GM12874 (cell line): ENCODE measurements around the gene SSTR3.

Experiments used
- TF ChIP-seq, protein P1 (sequence below): IDR thresholded peaks from 2 replicates; pipeline ENCODE4 v1.5.1; 2011; ENCODE audit warnings: low read depth, mild to moderate bottlenecking, control low read depth, low read length, moderate library complexity; ENCODE audit not compliant: insufficient read depth

SSTR3 gene

DNA sequence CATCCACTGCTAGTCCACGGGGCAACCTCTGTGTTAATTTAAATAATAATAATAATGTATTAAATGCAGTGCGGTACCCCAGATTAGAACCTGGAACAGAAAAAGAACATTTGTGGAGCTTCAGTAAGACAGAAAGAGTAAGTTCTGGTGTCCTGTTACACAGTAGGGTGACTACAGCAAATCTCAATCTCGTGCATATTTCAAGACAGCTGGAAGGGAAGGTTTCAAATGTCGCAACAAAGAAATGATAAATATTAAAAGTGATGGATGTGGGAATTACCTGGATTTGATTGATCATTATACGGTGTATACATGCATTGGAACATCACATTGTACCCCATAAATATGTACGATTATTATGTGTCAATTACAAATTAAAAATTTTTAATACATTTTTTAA lies 33.5 kb upstream of the SSTR3 start:
- TF ChIP-seq, protein P1, sequence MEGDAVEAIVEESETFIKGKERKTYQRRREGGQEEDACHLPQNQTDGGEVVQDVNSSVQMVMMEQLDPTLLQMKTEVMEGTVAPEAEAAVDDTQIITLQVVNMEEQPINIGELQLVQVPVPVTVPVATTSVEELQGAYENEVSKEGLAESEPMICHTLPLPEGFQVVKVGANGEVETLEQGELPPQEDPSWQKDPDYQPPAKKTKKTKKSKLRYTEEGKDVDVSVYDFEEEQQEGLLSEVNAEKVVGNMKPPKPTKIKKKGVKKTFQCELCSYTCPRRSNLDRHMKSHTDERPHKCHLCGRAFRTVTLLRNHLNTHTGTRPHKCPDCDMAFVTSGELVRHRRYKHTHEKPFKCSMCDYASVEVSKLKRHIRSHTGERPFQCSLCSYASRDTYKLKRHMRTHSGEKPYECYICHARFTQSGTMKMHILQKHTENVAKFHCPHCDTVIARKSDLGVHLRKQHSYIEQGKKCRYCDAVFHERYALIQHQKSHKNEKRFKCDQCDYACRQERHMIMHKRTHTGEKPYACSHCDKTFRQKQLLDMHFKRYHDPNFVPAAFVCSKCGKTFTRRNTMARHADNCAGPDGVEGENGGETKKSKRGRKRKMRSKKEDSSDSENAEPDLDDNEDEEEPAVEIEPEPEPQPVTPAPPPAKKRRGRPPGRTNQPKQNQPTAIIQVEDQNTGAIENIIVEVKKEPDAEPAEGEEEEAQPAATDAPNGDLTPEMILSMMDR: no peak

DNA sequence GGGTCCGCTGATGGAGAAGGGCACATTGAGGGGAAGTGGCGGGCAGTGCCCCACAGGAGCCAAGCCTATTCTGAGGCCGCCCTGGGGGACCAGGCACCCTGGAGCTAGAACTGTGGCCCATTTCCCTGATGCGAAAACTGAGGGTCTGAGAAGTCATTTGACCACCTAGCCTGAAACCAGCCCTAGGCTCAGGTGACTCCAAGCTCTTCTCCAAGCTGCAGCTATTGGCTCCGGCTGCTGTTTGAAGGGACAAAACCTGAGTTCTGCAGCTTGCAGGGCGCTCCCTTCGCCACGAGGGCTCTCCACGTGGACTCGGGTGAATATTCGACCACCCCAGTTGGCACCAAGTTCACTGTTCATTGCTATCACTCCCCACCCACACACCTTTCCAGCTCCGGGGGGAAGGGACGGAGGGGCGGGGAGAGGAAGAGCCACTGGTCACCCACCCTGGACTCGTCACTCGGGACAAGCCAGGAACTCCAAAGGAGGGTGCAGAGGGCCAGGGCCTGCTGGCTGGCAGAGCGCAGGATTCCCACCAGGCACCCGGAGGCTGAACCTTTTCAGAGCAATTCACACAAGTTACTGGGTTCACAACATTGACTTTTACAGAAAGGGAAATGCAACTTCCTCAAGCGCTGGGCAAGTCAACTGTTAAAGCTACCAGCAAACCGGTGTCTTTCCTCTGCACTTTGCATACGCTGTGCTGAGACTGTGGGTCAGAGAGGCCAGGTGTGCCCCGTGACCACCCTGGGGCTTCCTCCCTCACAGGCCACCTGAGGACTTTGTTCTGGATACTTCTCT lies 32.8 kb upstream of the SSTR3 start:
- TF ChIP-seq, protein P1: no peak

DNA sequence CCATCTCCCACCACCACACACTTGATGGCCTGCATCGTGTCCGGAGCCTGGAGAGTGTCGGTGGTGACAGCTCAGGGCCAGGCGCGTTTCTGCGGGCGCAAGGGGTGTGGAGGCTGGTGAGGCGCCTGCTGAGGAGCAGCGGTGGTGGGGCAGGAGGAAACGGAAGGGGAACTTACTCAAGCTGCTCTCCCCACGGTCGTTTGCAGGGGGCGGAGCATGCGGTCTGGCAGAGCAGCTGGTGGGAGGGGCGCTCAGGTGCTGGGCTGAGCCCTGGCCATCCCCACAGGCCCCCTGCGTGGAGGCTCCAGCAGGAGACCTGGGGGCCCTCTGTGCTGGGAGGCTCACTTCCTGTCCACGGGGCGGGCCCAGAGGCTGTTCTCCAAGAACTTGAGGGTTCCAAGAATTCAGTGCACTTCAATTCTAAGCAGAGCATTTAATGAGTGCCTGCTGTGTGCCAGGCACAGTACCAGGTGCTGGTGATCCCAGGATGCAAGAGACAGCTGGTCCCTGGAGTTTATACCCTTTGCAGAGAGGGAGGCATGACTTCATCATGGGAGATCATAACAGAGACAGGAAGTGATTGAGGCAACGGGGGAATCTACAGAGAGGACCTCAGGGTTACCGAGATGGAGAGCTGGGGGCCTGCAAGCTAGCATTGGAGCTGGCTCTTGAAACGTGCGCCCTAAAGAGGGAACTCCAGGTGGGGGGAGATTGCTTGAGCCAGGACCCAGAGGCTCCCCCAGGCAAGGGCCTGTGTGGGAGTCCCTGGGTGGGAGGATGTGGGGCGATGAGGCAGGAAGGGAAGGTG lies 32.0 kb upstream of the SSTR3 start, which contains the start of gene RAC2:
RAC2 (minus strand) TSS at position 156 of the 808 bp plus-strand sequence; CDS start at position 35, 121 bp downstream.
- TF ChIP-seq, protein P1: no peak

DNA sequence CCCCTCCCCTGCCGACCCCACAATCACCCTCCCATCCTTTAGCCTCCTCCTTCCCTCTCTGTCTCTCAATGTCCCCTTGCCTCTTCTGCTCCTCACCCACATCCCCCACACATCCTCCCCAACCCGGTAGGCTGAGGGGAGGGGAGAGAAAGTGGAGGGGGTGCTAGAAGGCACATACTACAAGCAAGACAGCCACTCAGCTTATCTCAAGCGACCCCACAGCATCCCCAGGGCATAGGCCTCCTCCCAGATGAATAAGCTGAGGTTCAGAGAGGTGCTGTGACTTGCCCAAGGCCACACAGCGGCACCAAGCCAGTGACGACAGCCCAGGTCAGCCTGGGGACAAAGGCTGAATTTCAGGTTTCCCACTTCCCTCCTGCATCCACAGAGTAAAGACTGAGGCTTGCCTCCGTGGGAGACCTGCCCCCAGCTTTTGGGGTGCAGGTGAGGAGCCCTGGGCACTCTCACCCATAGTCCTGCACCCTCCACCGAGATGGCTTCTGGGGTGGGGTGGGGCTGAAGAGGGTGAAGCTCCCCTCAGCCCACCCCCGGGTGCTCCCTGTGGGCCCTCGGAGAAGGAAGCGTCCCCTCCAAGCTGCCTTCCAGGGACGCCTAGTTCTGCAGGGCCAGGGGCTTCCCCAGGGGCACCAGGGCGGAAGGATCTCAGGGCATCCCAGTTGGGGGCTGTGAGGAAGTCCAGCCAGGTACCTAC lies 31.3 kb upstream of the SSTR3 start:
- TF ChIP-seq, protein P1: no peak

GRCh38 chr22:37242395-37242918 lies 30.2 kb upstream of the SSTR3 start:
- TF ChIP-seq, protein P1: no peak

- TF ChIP-seq, protein P1: no peak
These were observed 29.3 kb upstream of the SSTR3 start for GRCh38 chr22:37241351-37242142.
